Hematopoietic multipotent progenitor cell treated with erythropoietin and hydrocortisone succinate and interleukin-3 and kit ligand, for 8 days (in vitro differentiated cells): Measurements from ENCODE around the gene EHD1.
"Not testable (repeated sequence)": the region's sequence is repeated elsewhere in the genome, so short reads cannot be mapped to it uniquely, and the experiment has no call there.

ENCODE experiments used
- DNase-seq: peaks from one replicate; pipeline ENCODE4 v3.0.0-alpha.2; 2015

The EHD1 gene

DNA sequence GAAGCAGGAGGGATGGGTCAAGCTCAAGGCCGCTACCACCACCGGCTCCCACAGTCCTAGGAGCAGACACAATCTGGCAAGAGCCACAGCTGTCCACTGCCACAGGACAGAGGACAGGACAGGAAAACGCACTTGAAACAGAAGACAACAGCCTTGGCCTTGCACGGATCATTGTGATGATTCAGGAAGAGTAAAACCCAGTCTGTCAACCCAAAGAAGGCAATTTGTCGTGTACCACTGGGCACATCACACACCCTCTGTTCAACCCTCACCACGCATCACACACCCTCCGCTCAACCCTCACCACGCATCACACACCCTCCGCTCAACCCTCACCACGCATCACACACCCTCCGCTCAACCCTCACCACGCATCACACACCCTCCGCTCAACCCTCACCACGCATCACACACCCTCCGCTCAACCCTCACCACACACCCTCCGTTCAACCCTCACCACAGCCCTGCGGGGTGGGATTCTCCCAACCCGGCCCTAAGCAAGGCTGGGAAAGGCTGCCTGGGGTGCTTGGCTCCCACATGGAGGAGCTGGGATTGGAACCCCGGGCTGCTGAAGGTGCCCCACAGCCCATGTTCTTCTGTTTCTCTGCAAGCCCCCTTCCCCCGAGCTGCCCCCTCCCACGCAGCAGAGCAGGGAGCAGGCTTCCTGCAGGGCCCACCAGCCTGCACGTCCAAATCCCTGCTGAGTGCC is 22.7 kb downstream of the EHD1 start:
- DNase-seq: no peak

DNA sequence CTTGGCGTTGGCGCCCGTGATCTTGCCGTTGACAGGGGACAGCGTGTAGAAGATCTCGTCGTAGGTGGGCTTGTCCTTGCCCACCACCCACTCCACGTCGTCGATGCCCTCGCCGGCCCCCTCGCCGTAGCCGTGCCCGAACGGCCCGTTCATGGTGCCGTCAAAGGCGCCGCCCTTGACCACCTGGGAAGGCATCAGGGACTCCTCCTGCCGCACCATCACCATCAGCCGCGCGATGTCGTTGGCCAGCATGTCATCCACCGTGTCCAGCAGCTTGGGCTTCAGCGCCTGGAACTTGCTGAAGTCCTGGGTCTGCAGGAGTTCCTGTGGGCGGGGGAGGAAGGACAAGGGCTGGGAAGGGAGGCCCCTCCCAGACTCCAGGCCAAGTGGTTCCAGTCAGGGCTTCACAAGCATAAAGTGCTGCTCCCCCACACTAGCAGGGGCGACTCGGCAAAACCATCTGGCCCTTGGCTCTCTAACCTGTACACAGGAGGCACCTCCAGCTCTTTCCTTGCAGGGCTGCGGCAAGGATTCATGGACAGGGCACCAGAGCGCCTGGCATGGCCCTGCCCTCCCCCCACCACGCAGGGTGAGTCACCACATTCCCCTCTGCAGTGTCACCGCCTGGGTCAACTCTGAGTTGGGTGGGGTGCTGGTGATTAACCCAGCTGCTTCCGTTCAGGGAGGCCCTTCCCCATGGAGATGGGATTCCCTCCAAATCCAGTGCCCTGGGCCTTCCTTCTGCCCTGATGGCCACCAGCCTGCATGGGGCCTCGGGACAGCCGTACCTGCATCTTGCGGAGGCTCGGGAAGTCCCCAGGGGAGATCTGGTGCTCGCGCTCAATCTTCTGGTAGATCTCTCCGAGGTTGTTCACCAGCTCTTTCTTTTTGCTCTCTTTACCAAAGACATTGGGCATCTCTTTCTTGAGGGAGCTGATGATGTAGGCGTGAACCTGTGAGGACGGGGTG is 23.6 kb downstream of the EHD1 start:
- DNase-seq: peak; percentile 79

DNA sequence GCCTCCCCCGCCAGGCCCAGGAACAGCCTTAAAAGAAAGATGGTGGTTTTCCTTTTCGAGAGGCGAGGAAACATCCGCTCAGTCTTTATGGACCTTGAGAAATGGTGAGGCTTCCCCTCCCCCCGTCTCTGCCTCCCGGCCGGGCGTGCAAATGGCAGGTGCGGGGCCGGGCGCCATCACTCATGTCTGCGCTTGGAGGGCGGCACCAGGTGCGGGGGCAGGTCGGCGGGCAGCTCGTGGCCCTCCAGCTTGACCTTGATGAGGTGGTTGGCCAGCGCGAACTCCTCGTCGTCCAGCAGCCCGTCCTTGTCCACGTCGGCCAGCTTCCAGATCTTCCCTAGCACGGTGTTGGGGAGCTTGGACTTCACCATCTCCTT is 24.3 kb downstream of the EHD1 start:
- no peak for DNase-seq

DNA sequence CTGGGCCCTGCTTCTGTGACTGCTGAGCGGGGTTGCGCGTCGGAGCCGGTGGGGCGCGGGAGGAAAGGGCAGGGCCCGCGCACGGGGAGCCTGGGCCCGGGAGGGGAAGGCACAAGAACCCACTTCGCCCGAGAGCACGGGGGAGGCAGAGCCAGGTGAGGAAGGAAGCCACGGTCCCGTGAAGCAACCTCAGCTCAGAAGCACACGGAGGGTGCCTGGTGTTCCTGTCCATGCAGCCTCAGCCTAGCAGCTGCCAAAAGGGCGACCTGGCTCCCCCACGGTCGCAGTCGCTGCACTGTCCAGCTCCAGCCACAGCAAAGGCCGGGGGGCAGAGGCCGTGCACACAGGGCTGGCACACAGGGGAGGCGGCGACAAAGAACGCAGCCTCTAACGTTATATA is 24.7 kb downstream of the EHD1 start:
- no peak for DNase-seq

DNA sequence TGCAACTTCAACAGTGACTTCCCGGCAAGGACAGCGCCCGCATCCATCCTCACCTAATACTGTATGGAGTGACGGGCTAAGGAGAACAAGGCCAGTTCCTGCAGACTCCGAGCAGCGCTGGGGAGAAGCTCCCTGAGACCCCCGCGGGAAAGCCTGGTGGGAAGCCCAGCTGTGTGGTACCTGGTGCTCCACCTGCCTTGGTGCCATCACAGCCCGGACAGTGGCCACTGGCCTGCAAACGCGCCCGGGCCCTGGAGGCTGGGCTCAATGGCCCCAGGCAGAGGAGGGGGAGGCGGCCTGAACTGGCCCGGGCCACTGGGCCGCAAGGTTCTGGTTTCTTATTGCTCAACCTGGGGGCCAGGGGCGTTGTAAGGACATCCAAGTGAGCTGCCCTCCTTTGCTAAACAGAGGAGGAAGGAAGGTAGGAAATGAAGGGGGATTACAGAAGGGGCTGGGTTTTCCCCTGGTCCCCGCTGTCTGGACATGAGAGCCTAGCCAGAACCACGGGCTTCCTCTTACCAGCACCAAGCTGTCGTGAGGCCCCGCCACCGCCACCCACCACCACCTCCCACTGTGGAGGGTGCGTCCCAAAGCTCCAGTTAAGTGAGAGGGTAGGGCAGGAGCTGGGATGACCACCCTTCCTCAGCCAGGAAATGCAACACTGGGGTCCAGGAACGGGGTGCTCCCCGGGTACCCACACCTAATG is 25.5 kb downstream of the EHD1 start:
- DNase-seq: no peak

DNA sequence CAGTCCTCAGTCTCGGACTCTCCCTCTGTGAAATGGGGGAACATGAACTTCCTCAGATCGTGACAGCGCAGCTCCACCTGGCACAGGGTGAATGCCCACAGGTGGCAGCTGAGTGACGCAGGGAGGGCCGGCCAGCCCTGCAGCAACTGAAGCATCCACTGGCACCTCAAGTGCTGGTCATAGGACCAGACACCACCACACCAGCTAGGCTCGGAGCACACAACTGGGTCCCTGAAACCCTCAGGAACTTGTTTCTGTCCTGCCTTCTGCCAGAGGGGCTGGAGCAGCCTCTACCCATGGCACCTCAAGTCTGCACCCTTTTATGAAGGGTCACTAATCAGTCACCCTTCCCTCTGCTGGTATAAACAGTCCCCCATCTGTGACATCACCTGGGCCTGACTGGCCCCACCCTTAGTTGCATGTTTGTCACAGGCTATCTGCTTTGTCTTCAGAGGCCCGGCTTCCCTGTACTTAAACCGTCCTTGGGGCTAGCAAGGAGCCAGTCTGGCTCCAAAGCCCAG is 26.5 kb downstream of the EHD1 start:
- peak; percentile 43 for DNase-seq

DNA sequence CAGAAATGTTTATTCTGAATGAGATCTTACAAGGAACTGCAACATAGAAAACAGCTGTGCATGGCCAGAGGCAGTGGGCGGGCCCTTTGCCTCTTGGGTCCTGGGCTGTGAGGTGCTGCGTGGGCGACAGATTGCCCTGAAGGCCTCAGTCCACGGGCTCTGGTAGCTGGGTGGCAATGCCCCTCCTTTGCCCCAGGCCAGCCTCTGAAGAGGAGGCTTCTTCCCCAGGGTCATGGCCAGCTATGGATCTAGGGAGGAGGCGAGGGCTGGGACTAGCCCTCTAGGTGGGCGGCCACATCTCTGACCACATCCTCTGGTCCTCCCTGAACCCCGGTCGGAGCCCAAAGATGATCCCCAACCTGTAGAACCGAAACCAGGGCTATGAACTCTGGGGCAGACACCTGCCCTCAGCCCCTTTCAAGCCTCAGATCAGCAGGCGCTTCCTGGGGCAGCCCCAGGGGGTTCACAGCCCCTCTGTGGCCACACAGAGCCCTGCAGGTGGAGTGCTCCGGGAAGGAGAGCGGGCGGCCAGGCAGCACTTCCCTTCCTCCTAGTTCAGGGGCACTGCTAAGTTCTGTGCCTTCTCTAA is 27.3 kb downstream of the EHD1 start:
- DNase-seq: no peak

DNA sequence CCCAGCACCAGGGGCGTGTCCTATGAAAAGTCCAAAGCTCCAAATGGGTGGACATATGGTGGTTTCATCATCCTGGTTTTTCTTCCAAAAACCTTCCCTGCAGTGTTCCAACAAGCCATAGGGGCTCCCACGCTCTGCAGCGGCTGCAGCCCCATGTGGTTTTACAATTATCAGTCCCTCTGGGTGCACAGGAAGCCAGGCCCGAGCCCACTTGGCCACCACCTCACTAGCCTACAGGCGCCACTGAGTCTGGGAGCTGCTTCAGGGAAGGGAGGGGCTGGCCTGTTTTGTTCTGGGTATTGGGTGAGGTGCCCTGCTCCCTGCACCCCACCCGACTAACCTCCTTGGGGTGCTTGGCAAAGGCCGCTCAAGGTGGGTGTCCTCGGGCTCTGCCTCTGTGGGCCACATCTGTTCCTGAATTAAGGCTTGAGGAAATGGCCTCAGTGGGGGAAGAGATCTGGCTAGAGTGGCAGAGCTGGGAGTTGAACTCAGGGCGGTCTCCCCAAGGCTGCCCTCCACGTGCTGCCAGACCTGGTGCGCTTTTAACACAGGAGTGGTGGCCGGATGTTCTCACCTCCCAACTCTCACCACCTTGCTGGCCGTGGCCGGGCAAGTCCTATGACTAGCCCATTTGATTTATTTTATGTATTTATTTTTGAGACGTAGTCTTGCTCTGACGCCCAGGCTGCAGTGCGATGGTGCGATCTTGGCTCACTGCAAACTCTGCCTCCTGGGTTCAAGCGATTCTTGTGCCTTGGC is 28.6 kb downstream of the EHD1 start:
- peak; percentile 19 for DNase-seq

DNA sequence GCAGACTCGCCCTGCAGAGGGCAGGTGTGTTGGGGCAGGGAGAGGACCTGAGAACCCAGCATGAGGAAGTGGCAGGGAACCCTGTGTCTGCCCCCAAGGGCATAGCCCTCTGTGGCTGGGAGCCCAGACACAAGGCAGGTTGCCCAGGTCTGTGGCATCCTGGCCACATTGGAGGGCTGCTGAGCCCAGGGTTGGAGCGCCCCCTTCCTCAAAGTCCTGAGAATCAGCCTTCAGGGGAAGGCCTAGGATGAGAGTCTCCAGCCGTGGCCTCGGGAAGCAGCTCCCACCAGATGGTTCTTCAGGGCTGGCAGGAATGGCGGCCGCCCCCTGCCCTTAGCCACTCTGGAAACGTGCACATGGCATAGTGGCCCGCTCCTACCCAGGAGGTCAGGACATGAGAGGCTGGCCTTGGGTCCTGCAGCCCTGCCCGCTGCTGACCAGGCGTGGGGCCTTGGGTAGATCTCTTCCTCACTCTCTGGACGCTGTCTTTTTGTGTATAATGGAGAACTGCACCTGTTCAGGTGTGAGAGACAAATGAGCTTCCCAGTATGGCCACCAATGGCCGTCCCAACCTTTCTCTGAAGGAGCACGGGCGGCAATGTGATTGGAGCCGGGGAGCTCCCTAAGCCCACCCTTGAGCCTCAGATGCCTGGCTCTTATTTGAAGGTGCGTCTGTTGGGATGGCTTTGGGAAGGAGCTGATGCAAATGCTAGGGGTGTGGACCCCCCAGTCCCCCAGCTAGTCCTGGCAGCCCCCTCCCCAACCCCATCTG is 29.4 kb downstream of the EHD1 start:
- DNase-seq: peak; percentile 42

DNA sequence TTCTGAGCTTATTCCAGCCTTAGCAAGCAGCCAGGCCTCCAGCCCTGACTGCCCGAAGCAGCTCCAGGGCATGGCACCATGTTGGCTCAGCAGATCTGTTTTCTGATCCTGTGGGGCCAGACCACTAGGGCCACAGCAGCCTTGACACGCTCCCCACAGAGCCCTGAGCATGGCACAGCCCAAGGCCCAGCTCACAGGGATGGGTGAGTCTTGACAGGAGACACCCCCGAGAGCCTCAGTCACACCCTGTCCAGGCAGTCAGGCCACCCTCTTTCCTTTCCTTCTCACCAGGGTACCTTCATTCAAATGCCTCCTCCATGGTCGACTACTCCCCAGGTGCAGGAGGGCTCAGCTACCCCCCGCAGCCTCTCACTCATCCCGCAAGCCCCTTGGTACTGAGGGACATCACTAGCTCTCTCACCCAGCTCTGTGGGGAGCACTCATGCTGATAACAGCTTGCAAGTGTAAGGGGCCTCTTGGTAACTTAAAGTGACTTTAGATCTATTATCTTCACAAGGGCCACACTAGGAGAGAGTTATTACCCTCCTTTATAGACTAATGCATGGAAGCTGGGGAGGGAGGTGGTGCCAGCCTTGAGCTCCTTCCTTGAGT is 30.1 kb downstream of the EHD1 start:
- no peak for DNase-seq

DNA sequence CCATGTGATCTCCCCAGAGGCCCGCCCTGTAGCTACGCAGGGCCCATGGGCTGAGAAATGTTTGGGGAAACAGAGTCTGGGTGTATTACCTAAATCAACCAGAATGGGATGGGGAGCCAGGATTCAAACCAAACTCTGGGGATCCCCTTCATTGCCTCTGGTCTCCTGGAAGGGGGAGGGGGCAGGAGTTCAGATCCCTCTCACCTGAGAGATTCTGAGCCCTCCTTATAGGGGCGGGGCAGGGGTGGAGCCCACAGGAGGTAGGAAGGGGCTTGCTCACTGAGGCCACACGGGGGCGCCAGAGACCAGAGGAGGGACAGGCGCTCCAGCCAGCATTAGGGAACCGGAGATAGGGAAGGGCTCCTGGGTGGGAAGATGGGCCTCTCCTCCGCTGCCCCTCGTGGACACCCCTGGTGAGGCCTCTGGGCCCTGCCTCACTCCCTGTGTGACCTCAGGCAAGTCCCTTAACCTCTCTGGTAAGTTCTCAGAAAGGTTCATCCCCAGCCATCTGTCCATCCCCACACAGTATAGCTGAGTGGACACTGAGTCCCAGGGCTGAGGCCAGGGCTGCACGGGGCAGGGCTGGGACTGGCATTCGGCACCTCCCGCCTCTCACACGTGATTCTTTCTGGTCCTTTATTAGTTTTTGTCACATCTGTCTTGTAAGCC is 31.3 kb downstream of the EHD1 start:
- DNase-seq: peak; percentile 92

DNA sequence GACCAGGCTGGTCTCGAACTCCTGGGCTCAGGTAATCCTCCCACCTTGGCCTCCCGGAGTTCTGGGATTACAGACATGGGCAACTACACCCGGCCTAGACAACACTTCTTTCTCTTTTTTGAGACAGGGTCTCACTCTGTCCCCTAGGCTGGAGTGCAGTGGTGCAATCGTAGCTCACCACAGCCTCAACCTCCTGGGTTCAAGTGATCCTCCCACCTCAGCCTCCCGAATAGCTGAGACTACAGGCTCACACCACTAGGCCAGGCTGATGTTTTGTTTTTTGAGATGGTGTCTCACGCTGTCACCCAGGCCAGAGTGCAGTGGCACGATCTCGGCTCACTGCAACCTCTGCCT is 32.7 kb downstream of the EHD1 start:
- DNase-seq: not testable (repeated sequence)

DNA sequence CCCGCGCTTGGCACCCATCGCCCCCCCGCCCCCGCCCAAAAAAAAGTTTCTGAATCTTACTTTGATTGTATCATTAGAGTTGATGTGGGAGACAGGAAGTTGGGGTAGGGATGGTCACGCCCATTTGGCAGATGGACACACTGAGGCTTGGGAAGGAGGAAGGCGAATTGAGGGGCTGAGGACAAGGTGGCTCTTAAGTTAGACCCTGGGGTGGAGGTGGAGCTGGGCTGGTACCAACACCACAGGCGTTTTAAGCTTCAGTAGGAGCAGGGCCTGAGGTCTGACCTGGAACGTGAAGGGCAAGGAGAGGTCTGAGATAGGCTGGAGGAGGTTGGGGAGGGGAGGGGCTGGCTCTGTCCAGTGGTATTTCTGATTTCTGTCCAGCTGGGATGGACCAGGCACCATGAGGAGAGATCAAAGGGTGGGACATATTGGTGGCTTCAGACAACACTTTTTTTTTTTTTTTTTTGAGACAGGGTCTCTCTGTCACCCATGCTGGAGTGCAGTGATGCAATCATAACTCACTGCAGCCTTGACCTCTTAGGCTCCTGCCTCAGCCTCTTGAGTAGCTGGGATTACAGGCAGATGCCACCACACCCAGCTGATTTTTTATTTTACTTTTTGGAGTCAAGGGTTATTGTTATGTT is 33.2 kb downstream of the EHD1 start:
- no peak for DNase-seq

DNA sequence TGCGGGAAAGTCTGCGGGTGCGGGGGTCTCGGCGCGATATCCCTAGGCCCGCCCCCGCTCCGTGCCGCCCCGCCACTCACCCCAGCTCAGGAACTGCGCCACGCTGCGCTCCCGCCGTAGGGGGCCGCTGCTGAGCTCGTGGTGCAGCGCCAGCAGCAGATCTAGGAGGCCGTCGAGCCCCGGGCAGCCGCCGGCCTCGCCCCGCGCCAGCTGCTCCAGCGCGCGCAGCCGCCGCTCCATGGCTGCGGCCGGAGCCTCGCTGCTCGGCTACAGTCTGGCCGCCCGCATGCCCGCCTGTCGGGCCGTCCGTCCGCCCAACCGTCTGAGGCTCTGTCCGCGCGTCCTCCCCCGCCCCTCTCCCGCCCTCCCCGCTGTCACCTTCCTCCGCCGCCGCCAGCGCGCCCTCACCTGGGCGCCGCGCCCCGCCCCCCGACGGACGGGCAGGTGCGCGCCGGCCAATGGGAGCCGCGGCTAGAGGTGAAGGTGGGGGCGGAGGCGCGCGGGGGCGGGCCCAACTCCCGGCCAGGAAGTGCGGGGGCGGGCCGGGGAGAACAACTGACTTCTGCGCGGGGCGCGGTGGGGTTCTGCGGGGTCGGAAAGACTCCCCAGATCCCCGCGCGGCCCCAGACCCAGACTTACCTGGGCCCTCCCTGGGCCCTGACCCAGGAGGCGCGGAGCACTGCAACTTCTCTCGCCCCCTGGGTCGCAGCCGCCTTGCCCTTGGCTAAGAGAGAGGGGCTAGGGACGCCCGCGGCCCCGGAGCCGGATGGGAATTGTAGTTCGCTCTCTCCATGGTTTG is 33.9 kb downstream of the EHD1 start, which contains the start of gene CDC42BPG:
Gene CDC42BPG, minus strand, starts transcription at position 324 of the 799 bp plus-strand sequence. Its CDS starts 84 bp downstream, at position 240.
- DNase-seq: peak; percentile 68

DNA sequence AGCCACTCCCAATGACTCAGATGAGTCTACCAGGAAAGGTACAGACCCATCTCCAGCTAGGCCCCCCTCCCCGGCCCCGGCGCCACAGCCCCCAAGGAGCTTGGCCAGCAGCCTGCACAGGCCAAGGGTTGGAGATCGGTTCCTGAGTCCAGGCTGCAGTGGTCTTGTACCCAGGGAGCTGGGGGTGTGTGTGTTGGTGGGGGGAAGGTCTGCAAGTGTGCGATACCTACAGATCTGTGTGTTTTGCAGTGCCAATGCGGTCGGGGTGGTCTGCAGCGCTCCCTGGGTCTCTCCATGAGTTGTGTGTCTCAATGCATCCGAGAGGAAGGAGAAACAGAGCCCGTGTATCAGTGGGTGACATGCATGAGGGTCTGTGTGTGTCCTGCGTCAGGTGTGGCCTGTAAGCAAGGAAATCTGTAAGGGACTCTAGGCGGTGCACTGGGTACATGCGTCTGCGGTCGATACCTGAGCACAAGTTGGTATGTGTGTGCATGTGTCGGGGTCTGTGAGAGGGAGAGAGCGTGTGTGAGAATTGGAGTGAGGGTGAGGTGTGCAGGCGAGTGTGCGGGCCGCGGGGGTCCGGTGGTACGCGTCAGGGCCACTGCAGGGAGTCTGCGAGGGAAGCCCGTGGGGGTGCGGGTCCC is 34.6 kb downstream of the EHD1 start:
- DNase-seq: no peak

DNA sequence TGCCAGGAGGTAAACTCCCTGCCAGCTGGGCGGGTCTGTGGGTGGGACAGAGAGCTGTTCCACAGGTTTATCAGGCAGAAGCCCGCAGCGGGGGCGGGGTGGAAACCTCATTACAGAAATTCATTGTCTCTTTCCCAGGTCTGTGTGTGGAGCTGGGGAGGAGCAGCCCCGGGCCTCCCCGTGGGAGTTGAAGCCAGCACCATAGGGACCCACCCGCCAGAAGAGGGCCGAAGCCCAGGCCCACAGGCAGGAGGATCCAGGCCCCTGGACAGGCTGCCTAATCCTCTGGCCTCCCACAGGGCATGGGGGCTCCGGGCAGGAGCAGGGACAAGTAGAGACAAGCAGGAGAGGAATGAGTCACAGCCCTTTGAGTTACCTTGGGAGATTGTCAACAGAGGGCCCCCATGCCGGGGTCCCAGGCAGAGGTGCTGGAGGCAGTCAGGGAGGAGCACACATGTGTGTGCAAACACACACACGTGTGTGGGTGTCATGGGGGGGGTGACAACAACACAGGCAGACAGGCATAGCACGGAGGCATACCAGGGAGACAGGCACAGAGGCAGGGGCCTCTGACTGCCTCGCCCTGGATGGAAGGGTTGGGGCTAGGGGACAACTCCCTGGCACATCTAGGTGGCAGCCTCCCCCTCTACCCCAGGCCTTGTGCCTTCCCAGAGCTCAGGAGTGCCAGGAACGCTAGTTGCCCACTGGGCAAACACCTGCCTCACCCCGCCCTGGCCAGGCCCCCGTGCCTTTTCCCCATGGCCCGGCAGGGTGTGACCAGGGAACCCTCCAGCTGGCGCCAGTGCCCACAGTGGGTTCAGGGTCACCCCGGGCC is 35.4 kb downstream of the EHD1 start:
- peak; percentile 42 for DNase-seq

DNA sequence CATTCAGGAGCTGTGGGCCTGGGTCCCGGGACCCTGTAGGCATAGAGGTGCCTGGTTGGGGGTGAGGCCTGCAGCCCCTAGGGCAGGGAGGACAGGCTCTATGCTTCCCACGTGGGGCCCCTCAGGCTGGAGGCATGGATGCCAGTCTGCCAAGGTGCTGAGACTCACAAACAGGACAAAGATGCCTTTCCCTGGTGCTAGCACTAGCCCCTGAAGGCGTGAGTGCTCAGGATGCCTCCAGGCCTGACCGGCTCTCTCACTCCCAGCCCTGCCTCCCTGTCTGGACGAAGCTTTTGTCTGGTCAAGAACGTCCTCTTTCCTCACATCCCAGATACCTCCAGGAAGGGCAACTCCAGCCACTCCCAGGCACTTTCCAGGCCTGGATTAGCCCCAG is 36.1 kb downstream of the EHD1 start:
- DNase-seq: no peak
